Natural killer cell (primary cell): ENCODE results near the gene SZRD1. TPM values are rescaled to one million over a fixed set of nuclear protein-coding genes. Genes with fewer than 3 reads are reported as not detected.

Source experiments
- ATAC-seq, 3 donors: fragments of 150-1000 bp in 2 of 3; fragments of 200-7000 bp in 1 of 3; cut with Tn5 transposase; 1 replicate in 1 of 3; 2 replicates in 2 of 3; pipeline ENCODE4 v1.10.0; 2021; ENCODE audit warnings: mild to moderate bottlenecking in 2 of 3, moderate library complexity in 2 of 3
- DNase-seq, 2 donors: peaks; one replicate each; pipeline versions ENCODE4 v3.0.0 to v3.0.0-alpha.2; 2013 to 2021; ENCODE audit warnings: mixed read lengths in 1 of 2
- H3K27ac ChIP-seq: one replicate; pipeline ENCODE4 v1.5.1; 2013; ENCODE audit warnings: mild to moderate bottlenecking, low read length
- H3K27me3 ChIP-seq: one replicate; pipeline ENCODE4 v1.6.1; 2013; ENCODE audit warnings: low read length; ENCODE audit not compliant: control insufficient read depth, insufficient read depth
- H3K36me3 ChIP-seq: one replicate; pipeline ENCODE4 v1.6.1; 2013; ENCODE audit warnings: low read length; ENCODE audit not compliant: control insufficient read depth, insufficient read depth
- H3K4me1 ChIP-seq: one replicate; pipeline ENCODE4 v1.6.1; 2013; ENCODE audit warnings: low read length; ENCODE audit not compliant: control insufficient read depth, insufficient read depth
- H3K4me3 ChIP-seq: one replicate; pipeline ENCODE4 v1.5.1; 2013; ENCODE audit warnings: low read length
- H3K9me3 ChIP-seq: one replicate; pipeline ENCODE4 v1.6.1; 2013; ENCODE audit warnings: low read length; ENCODE audit not compliant: control insufficient read depth, insufficient read depth
- H3K27ac Mint-ChIP-seq, 2 donors: one replicate each; pipeline ENCODE4 v1.8.0; 2022; ENCODE audit warnings: mild to moderate bottlenecking in 2 of 2, mixed read lengths in 2 of 2, moderate library complexity in 1 of 2
- H3K27me3 Mint-ChIP-seq, 2 donors: one replicate each; pipeline ENCODE4 v1.8.0; 2022; ENCODE audit warnings: low read depth in 2 of 2, mixed read lengths in 2 of 2
- H3K36me3 Mint-ChIP-seq: one replicate; pipeline ENCODE4 v1.8.0; 2022; ENCODE audit warnings: mixed read lengths
- H3K4me1 Mint-ChIP-seq, 2 donors: one replicate each; pipeline ENCODE4 v1.8.0; 2022; ENCODE audit warnings: mixed read lengths in 2 of 2
- H3K4me3 Mint-ChIP-seq: one replicate; pipeline ENCODE4 v1.8.0; 2022; ENCODE audit warnings: mild to moderate bottlenecking, moderate library complexity, mixed read lengths
- H3K9me3 Mint-ChIP-seq, 2 donors: one replicate each; pipeline ENCODE4 v1.8.0; 2022; ENCODE audit warnings: mixed read lengths in 2 of 2
- WGBS: methylation state at CpG from one replicate; pipeline ENCODE4 v1.1.7; 2013; ENCODE audit warnings: missing lambda C conversion rate; ENCODE audit not compliant: insufficient coverage; 5-methylcytosine and 5-hydroxymethylcytosine counted together
- intact Hi-C: fragments of 100-400 bp; cut with micrococcal nuclease; formaldehyde crosslinking; loops from one replicate; pipeline ENCODE4 v1.14.2; 2022
- total RNA-seq, 4 donors: library from RNA; stranded (reverse); fragments of 120-200 nt in 1 of 4; gene quantifications; one replicate each; pipeline versions ENCODE4 v1.2.3 to v1.2.4, GENCODE V29; 2013 to 2022
- TF ChIP-seq, protein P1 (sequence below): fragments of 200-600 bp; IDR thresholded peaks from one replicate; pipeline ENCODE4 v1.8.0; 2022; ENCODE audit warnings: antibody characterized with exemption

SZRD1 gene
- total RNA-seq, 3 donors from 2014 or later (not counting 1 experiment from before 2014, with no cell fraction given), result 170 to 187 (median 177) TPM

DNA sequence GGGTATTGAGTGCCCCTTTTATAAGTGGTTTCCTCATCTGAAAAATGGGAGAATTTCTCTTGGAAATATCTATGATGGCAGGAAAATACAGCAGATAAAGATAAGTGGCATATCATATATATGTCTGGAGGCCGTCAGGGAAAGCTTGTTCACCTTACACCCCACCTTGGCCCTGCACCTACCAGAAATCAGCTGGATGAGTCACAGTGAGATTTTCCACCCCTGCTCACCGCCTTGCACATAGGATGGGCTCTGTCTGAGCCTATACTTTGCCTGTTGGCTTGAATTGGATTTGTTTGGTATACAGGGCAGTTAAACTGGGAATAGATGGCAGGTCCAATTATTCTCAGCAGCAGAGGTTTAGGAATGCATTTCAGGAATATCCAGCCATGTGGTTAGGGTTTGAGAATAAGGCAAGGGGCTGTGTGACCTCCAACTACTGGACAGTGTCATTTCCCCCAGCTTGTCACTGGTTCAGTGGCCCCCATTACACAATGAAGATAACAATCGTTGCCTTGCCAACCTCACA is 70.0 kb downstream of the SZRD1 start, which contains the start of gene SPATA21:
SPATA21 (minus strand) TSS at position 479 of the 529 bp plus-strand sequence. CDS start 6,053 bp downstream, outside the sequence.
- WGBS, result 85% methylated on average over 3 of the region's 3 CpGs
- H3K4me3 ChIP-seq, result no peak within 1 kb of the TSS
- TF ChIP-seq, protein P1, sequence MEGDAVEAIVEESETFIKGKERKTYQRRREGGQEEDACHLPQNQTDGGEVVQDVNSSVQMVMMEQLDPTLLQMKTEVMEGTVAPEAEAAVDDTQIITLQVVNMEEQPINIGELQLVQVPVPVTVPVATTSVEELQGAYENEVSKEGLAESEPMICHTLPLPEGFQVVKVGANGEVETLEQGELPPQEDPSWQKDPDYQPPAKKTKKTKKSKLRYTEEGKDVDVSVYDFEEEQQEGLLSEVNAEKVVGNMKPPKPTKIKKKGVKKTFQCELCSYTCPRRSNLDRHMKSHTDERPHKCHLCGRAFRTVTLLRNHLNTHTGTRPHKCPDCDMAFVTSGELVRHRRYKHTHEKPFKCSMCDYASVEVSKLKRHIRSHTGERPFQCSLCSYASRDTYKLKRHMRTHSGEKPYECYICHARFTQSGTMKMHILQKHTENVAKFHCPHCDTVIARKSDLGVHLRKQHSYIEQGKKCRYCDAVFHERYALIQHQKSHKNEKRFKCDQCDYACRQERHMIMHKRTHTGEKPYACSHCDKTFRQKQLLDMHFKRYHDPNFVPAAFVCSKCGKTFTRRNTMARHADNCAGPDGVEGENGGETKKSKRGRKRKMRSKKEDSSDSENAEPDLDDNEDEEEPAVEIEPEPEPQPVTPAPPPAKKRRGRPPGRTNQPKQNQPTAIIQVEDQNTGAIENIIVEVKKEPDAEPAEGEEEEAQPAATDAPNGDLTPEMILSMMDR, result no peak
- H3K27me3 ChIP-seq, result no peaks in the 10 kb centered on the region
- Mint-ChIP-seq H3K36me3 (no peaks in the 10 kb centered on the region), H3K9me3 (no peaks in the 10 kb centered on the region), H3K27ac (no peak within 1 kb of the TSS), H3K4me1 (peaks cover 16 to 18% of the 10 kb centered on the region in 2 donors), H3K4me3 (peak within 1 kb of the TSS; percentile 28), H3K27me3 (peaks cover 0 to 3% of the 10 kb centered on the region in 2 donors)
- no peak for DNase-seq
- intact Hi-C loops, result no loop called here
- no peak for ATAC-seq
- no peak within 1 kb of the TSS for H3K27ac ChIP-seq
- H3K36me3 ChIP-seq, result no peaks in the 10 kb centered on the region
- no peaks in the 10 kb centered on the region for H3K9me3 ChIP-seq
- peaks cover 27% of the 10 kb centered on the region for H3K4me1 ChIP-seq

DNA sequence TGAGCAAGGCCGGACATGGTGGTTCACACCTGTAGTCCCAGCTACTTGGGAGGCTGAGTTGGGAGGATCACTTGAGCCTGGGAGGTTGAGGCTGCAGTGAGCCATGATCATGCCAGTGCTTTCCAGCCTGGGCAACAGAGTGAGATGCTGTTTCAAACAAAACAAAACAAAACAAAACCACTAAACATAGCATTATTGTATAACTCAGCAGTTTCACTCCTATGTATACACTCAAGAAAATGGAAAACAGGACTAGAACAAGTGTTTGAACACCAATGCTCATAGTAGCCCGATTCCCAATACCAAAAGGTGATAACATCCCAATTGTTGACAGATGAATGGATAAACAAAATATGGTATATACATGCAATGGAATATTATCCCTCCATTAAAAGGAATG is 71.5 kb downstream of the SZRD1 start:
- H3K4me3 ChIP-seq, result no peak overlapping the region
- DNase-seq (no peak), ATAC-seq (no peak)
- Mint-ChIP-seq H3K27me3 (no peaks in the 10 kb centered on the region), H3K27ac (peak overlapping the region in 1 of 2 donors; percentile 9), H3K9me3 (no peaks in the 10 kb centered on the region), H3K4me3 (peak overlapping the region; percentile 55), H3K36me3 (no peaks in the 10 kb centered on the region), H3K4me1 (peaks cover 18 to 22% of the 10 kb centered on the region in 2 donors)
- H3K4me1 ChIP-seq, result peaks cover 35% of the 10 kb centered on the region
- no peaks in the 10 kb centered on the region for H3K9me3 ChIP-seq
- whole genome bisulfite sequencing, result 100% methylated on average over 1 of the region's 2 CpGs
- TF ChIP-seq, protein P1, result no peak
- H3K36me3 ChIP-seq, result peaks cover 6% of the 10 kb centered on the region
- H3K27ac ChIP-seq, result no peak overlapping the region
- no peaks in the 10 kb centered on the region for H3K27me3 ChIP-seq
- intact Hi-C loops, result no loop called here

DNA sequence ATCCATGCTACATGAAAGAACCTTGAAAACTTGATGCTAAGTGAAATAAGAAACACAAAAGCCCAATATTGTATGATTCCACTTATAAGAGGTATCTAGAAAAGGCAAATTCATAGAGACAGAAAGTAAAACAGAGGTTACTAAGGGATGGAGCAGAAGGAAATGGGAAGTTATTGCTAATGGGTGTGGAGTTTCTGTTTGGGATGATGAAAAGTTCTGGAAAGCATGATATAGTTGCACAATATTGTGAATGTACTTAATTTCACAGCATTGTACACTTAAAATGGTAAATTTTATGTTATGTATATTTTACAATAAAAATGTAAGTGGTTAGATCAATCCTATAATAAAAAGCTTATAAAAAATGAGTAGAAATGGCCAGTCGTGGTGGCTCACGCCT is 71.9 kb downstream of the SZRD1 start:
- H3K9me3 ChIP-seq, result no peaks in the 10 kb centered on the region
- Mint-ChIP-seq H3K36me3 (no peaks in the 10 kb centered on the region), H3K4me1 (peaks cover 18 to 23% of the 10 kb centered on the region in 2 donors), H3K9me3 (no peaks in the 10 kb centered on the region), H3K4me3 (peak overlapping the region; percentile 55), H3K27me3 (no peaks in the 10 kb centered on the region), H3K27ac (peak overlapping the region in 1 of 2 donors; percentile 9)
- H3K4me1 ChIP-seq, result peaks cover 36% of the 10 kb centered on the region
- H3K36me3 ChIP-seq, result peaks cover 7% of the 10 kb centered on the region
- H3K4me3 ChIP-seq, result no peak overlapping the region
- DNase-seq (no peak), ATAC-seq (no peak)
- H3K27ac ChIP-seq, result no peak overlapping the region
- WGBS, result 88% methylated on average over 2 of the region's 2 CpGs
- intact Hi-C loops, result no loop called here
- TF ChIP-seq, protein P1, result no peak
- H3K27me3 ChIP-seq, result no peaks in the 10 kb centered on the region

DNA sequence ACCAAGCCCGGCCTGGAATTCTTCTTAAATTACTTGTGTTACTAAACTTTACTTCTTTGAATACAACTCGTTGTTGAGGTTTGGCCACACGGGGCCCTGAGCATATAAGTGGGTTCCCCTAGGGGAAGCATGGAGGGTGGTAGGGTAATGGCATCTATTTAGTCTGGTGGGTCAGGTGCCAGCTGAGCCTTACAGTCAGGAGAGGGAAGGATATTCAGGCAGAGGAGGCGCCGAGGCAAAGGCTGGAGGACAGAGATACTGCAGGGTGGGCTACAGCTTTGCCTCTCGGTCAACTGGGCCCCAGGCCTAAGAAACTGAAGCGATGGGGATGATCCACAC is 73.1 kb downstream of the SZRD1 start:
- WGBS, result 57% methylated on average over 7 of the region's 7 CpGs
- H3K4me3 Mint-ChIP-seq, result peak overlapping the region; percentile 92
- Histone ChIP-seq H3K27me3 (no peaks in the 10 kb centered on the region), H3K9me3 (no peaks in the 10 kb centered on the region), H3K4me3 (peak overlapping the region; percentile 100), H3K4me1 (peaks cover 36% of the 10 kb centered on the region), H3K36me3 (peaks cover 17% of the 10 kb centered on the region), H3K27ac (peak overlapping the region; percentile 98)
- no peaks in the 10 kb centered on the region for H3K27me3 Mint-ChIP-seq
- DNase-seq (no peak), ATAC-seq (peak; percentile 1 to 9 (median 1))
- intact Hi-C loops, result loop anchor here (1.0 to 5.0 kb wide), 2 partner anchors 57 to 73 kb away; partner anchors contain the start of gene SZRD1
- H3K27ac Mint-ChIP-seq, result peak overlapping the region; percentile 94 to 96
- peaks cover 18 to 29% of the 10 kb centered on the region in 2 donors for H3K4me1 Mint-ChIP-seq
- H3K9me3 Mint-ChIP-seq, result no peaks in the 10 kb centered on the region
- H3K36me3 Mint-ChIP-seq, result no peaks in the 10 kb centered on the region
- TF ChIP-seq, protein P1, result no peak
